ENCODE data around the gene CAPN5.

The CAPN5 gene

GRCh38 chr11:77063407-77063806, 3.4 kb upstream of the CAPN5 start:
- no peak overlapping the region for H3K4me3 ChIP-seq (ENCODE audit: low read depth, low read length)
- no peak for DNase-seq (ENCODE audit: low read depth)
- TF ChIP-seq CTCF (IDR thresholded peaks at IDR 0.05; ENCODE audit: insufficient read depth, low read depth, low read length, missing control alignments) = no peak

- TF ChIP-seq CTCF (IDR thresholded peaks at IDR 0.05; ENCODE audit: insufficient read depth, low read depth, low read length, missing control alignments) = no peak
- DNase-seq (ENCODE audit: low read depth) = no peak
- H3K4me3 ChIP-seq (ENCODE audit: low read depth, low read length) = no peak overlapping the region
Observed at GRCh38 chr11:77063861-77064260, 2.9 kb upstream of the CAPN5 start.

GRCh38 chr11:77064648-77065217, 2.0 kb upstream of the CAPN5 start:
- no peak overlapping the region for H3K4me3 ChIP-seq (ENCODE audit: low read depth, low read length)
- DNase-seq (ENCODE audit: low read depth) = no peak
- no peak for TF ChIP-seq CTCF (IDR thresholded peaks at IDR 0.05; ENCODE audit: insufficient read depth, low read depth, low read length, missing control alignments)

GRCh38 chr11:77065878-77066228, 918 bp upstream of the CAPN5 start:
- peak; percentile 30 for DNase-seq (ENCODE audit: low read depth)
- peak overlapping the region; percentile 67 for H3K4me3 ChIP-seq (ENCODE audit: low read depth, low read length)
- no peak for TF ChIP-seq CTCF (IDR thresholded peaks at IDR 0.05; ENCODE audit: insufficient read depth, low read depth, low read length, missing control alignments)

- TF ChIP-seq CTCF (IDR thresholded peaks at IDR 0.05; ENCODE audit: insufficient read depth, low read depth, low read length, missing control alignments) = no peak
- H3K4me3 ChIP-seq (ENCODE audit: low read depth, low read length) = no peak overlapping the region
- DNase-seq (ENCODE audit: low read depth) = no peak
Observed at GRCh38 chr11:77067861-77068443, 1.2 kb downstream of the CAPN5 start.

GRCh38 chr11:77068457-77069335, 1.9 kb downstream of the CAPN5 start:
- DNase-seq (ENCODE audit: low read depth) = no peak
- no peak for TF ChIP-seq CTCF (IDR thresholded peaks at IDR 0.05; ENCODE audit: insufficient read depth, low read depth, low read length, missing control alignments)
- H3K4me3 ChIP-seq (ENCODE audit: low read depth, low read length) = no peak overlapping the region
